GM20000 (cell line): ENCODE measurements around the gene SAMD10.
"Not testable (repeated sequence)": the region's sequence is repeated elsewhere in the genome, so short reads cannot be mapped to it uniquely, and the experiment has no call there.

Experiments used
- DNase-seq: peaks from one replicate; pipeline ENCODE4 v3.0.0; 2012; ENCODE audit warnings: low spot score
- CTCF ChIP-seq: IDR thresholded peaks from 2 replicates; pipeline ENCODE4 v1.5.1; 2012; ENCODE audit warnings: mild to moderate bottlenecking, control low read depth; ENCODE audit errors: extremely low read depth, missing control alignments

The SAMD10 gene

GRCh38 chr20:63964412-63964811 lies 15.0 kb downstream of the SAMD10 start:
- no peak for DNase-seq
- no peak for TF ChIP-seq CTCF

- no peak for DNase-seq
- TF ChIP-seq CTCF, result no peak
Measured at GRCh38 chr20:63963784-63964301, 15.6 kb downstream of the SAMD10 start.

GRCh38 chr20:63963348-63963741 lies 16.1 kb downstream of the SAMD10 start:
- DNase-seq, result no peak
- no peak for TF ChIP-seq CTCF

- no peak for TF ChIP-seq CTCF
Measured at GRCh38 chr20:63962426-63963347, 16.8 kb downstream of the SAMD10 start.

GRCh38 chr20:63961664-63962425 lies 17.6 kb downstream of the SAMD10 start:
- TF ChIP-seq CTCF, result no peak
- no peak for DNase-seq

More at GRCh38 chr20:63962426-63963347, 16.8 kb downstream of the SAMD10 start:
- DNase-seq, result no peak

- not testable (repeated sequence) for DNase-seq
Measured at GRCh38 chr20:63960654-63961621, 18.5 kb downstream of the SAMD10 start.

GRCh38 chr20:63959699-63960075 lies 19.8 kb downstream of the SAMD10 start:
- no peak for DNase-seq
- TF ChIP-seq CTCF, result no peak
